HG03045 (cell line): ENCODE results near the gene SNX10.

Experiments used
- ATAC-seq: cut with Tn5 transposase; IDR thresholded peaks from one replicate; pipeline ENCODE4 v1.9.1; 2021; ENCODE audit warnings: mild to moderate bottlenecking, moderate library complexity; ENCODE audit not compliant: unreplicated experiment

SNX10 gene

GRCh38 chr7:26295586-26295985 lies 3.9 kb downstream of the SNX10 start:
- no peak for ATAC-seq

GRCh38 chr7:26298472-26299058 lies 6.9 kb downstream of the SNX10 start:
- ATAC-seq: no peak

DNA sequence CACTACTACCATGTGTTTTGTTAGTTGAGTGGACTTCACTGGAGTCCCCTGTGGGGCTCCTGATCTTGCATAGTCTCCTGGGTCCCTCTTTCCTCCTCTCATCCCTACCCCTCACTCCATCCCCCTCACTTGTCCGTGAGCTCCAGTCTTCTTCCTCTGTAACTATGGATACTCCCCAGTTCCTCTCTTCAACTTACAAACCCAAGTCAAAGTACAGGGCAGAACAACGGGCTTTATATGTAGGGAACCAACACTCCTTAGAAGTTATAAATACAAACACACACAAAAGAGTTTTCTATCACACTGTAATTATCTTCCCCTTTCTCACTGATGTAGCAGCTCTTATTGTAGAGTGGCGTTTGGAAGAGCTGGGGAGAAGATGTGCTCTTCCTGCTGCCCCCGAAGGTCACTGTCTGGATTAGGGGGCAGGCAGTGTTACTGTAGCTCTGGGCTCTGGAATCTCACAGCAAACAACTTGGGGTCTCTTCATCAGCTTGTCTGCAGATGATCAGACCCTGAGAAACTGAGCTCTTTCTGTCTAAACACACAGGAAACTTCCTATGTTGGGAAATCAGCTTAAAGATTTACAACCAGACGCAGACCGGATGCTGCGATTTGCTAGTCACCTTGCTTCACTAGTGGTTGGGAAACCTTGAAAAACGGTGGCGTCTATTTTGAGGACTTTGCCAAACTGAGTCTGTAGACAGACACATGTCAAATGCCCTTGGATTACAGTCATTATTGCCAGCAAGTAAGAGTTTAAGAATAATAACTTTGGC lies 13.6 kb downstream of the SNX10 start:
- ATAC-seq: no peak

DNA sequence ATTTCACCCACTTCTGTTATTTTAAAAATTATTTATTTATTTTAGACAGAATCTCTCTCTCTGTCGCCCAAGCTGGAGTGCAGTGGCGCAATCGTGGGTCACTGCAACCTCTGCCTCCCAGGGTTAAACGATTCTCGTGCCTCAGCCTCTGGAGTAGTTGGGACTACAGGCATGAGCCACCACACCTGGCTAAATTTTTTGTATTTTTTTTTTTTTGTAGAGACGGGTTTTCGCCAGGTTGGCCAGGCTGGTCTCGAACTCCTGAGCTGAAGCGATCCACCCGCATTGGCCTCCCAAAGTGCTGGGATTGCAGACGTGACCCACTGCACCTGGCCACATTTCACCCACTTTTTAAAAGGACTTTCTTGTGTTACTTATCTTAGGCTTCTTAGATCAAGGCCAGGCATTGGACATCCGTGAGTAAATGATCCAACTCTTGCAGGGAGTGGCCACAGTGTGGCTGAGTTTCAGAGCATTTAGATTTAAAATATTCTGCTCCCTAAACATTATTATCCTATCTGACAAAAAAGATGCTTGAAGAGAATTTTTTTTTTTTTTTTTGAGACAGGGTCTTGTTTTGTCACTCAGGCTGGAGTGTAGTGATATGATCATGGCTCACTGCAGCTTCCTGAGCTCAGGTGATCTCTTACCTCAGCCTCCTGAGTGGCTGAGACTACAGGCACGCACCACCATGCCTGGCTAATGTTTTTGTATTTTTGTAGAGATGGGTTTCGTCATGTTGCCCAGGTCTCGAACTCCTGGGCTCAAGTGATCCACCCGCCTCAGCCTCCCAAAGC lies 14.4 kb downstream of the SNX10 start:
- no peak for ATAC-seq

DNA sequence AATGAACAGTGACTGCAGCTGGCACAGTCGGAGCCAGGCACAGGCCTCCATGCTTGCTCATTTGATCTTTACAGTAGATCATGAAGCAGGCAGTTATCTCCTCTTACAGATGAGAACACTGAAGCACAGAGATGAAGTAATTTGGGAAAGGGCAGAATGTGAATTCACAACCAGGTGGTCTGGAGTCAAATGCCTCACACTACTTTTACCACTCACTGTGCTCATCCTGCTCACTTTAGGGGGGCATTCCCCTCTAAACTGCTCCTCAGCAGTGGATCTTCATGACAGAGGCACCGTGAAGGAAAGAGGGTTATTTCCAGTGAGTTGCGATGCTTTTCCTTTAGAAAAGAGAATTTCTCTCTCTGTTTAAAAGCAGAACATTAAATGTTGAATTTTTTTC lies 15.1 kb downstream of the SNX10 start:
- no peak for ATAC-seq

DNA sequence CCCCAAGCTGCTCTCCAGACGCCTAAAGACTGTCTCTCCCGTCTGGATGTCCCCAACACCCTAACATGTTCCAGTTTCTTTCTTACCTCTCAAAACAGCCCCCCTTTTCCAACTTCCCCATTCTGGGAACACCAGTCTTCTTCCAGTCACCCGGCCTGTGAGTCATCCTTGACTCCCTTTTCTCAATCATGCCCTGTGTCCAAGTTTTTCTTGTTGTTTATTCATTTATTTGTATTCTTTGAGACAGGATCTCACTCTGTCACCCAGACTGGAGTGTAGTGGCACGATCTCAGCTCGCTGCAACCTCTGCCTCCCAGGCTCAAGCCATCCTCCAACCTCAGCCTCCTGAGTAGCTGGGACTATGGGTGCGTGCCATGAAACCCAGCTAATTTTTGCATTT lies 15.6 kb downstream of the SNX10 start:
- ATAC-seq: no peak

GRCh38 chr7:26307791-26308190 lies 16.1 kb downstream of the SNX10 start:
- ATAC-seq: no peak

- ATAC-seq: no peak
Measured at GRCh38 chr7:26308551-26308950, 16.9 kb downstream of the SNX10 start.

DNA sequence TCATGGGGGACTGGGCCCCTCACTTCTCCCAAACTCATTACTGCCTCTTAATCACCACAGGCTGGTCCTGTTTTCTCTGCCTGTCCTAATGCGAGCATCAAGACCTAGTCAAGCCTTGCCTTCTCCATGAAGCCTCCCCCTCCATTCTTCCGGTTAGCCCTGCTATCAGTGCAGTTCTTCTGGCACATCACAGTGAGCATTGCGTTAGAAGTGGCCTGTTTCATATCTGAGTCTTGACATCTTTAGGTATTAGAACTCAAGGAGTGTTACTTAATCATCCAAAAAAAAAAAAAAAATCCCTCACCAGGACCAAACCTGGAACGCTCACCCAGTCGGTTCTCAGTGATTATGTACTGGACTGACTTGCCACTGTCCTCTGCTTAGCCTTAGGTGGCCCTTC lies 17.4 kb downstream of the SNX10 start:
- ATAC-seq: no peak

- ATAC-seq: no peak
Measured at GRCh38 chr7:26311798-26312197, 20.1 kb downstream of the SNX10 start.

DNA sequence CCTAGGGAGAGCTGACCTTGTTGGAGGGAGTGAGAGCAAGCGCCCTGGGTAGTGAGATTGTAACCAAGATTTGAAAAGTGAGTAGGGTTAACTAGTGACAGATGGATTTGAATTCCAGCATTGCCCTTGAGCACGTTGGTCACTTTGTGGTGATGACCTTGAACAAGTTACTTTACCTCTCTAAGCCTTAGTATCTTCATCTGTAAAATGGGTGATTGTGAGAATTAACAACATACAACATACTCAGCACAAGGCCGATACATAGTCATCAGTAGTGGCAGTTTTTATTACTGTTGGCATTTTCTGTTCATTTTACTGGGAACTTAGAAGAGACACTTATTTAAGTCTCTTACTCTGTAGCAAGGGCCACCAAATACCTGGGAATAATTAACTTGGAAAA lies 25.5 kb downstream of the SNX10 start:
- ATAC-seq: no peak

- no peak for ATAC-seq
Measured at GRCh38 chr7:26318921-26319320, 27.3 kb downstream of the SNX10 start.

- no peak for ATAC-seq
Measured at GRCh38 chr7:26319636-26320035, 28.0 kb downstream of the SNX10 start.

- ATAC-seq: no peak
Measured at GRCh38 chr7:26320878-26321277, 29.2 kb downstream of the SNX10 start.

- ATAC-seq: no peak
Measured at GRCh38 chr7:26321435-26321834, 29.8 kb downstream of the SNX10 start.

DNA sequence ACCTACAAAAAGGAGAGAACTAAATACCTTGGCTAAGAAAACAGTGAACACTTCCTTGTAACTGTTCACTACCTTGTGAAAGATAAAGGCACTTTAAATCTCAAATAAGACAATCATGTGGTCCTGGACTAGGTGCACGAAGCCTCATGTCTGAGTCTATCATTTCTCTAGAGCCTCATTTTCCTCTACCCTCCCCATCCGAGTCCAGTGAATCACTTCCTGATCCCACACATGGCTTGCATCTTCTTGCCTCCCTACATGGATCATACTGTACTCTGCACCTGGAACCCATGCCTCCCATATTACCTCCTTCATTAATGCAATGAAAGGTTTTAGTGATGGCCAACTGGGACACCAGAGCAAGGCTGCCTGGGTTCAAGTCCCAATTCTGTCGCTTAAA lies 34.5 kb downstream of the SNX10 start:
- no peak for ATAC-seq

GRCh38 chr7:26328498-26329390 lies 37.1 kb downstream of the SNX10 start:
- no peak for ATAC-seq

GRCh38 chr7:26329520-26330255 lies 38.0 kb downstream of the SNX10 start:
- peak; percentile 58 for ATAC-seq

GRCh38 chr7:26331113-26331512 lies 39.5 kb downstream of the SNX10 start:
- ATAC-seq: no peak

DNA sequence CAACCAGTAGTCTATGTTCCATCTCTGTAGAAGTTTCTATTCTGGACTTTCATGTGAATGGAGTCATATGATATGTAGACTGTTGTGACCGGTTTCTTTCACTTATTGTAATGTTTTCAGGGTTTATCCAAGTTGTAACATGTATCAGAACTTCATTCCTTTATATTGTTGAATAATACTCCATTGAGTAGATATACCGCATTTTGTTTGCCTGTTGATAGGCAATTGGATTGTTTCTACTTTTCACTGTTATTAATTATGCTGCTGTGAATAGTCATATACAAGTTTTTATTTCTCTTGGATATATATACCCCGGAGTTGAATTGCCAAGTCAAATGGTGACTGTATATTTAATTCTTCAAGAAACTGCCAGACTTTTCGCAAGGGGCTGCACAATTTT lies 40.1 kb downstream of the SNX10 start:
- ATAC-seq: no peak
